Measurements from ENCODE around the gene WDR43. TPM values are rescaled to one million over a fixed set of nuclear protein-coding genes. Genes with fewer than 3 reads are reported as not detected.

WDR43 gene
- total RNA-seq, 3 donors from 2014 or later, result 34.4 to 40.9 (median 37.6) TPM

GRCh38 chr2:28896906-28897305 is 2.4 kb downstream of the WDR43 start:
- ATAC-seq (no peak), DNase-seq (no peak)
- no peak for TF ChIP-seq CTCF (IDR thresholded peaks at IDR 0.05)
- peaks cover 14% of the 10 kb centered on the region for H3K4me1 ChIP-seq (ENCODE audit: low read depth)
- intact Hi-C loops (cut with DNase I, micrococcal nuclease), result no loop called here
- H3K4me3 ChIP-seq, result no peak overlapping the region
- no peaks in the 10 kb centered on the region for H3K36me3 ChIP-seq (ENCODE audit: low read depth)
- H3K9me3 ChIP-seq, result no peaks in the 10 kb centered on the region

- Histone ChIP-seq H3K9me3 (no peaks in the 10 kb centered on the region), H3K4me3 (no peak overlapping the region), H3K4me1 (ENCODE audit: low read depth) (peaks cover 14% of the 10 kb centered on the region), H3K36me3 (ENCODE audit: low read depth) (no peaks in the 10 kb centered on the region)
- TF ChIP-seq CTCF (IDR thresholded peaks at IDR 0.05), result no peak
- no peak for DNase-seq
- ATAC-seq, result no peak
- intact Hi-C loops (cut with DNase I, micrococcal nuclease), result no loop called here
These were observed 3.6 kb downstream of the WDR43 start for GRCh38 chr2:28898048-28898447.

GRCh38 chr2:28901202-28901601 is 6.7 kb downstream of the WDR43 start:
- no peak overlapping the region for H3K4me3 ChIP-seq
- intact Hi-C loops (cut with DNase I, micrococcal nuclease), result no loop called here
- ATAC-seq, result no peak
- peaks cover 12% of the 10 kb centered on the region for H3K4me1 ChIP-seq (ENCODE audit: low read depth)
- no peaks in the 10 kb centered on the region for H3K36me3 ChIP-seq (ENCODE audit: low read depth)
- no peaks in the 10 kb centered on the region for H3K9me3 ChIP-seq
- TF ChIP-seq CTCF (IDR thresholded peaks at IDR 0.05), result no peak
- no peak for DNase-seq

GRCh38 chr2:28901841-28902240 is 7.4 kb downstream of the WDR43 start:
- no peaks in the 10 kb centered on the region for H3K36me3 ChIP-seq (ENCODE audit: low read depth)
- no peak for TF ChIP-seq CTCF (IDR thresholded peaks at IDR 0.05)
- intact Hi-C loops (cut with DNase I, micrococcal nuclease), result no loop called here

GRCh38 chr2:28902584-28902983 is 8.1 kb downstream of the WDR43 start:
- no peak for ATAC-seq
- H3K36me3 ChIP-seq (ENCODE audit: low read depth), result no peaks in the 10 kb centered on the region
- DNase-seq, result no peak
- H3K9me3 ChIP-seq, result no peaks in the 10 kb centered on the region
- H3K4me1 ChIP-seq (ENCODE audit: low read depth), result peaks cover 14% of the 10 kb centered on the region
- no peak for TF ChIP-seq CTCF (IDR thresholded peaks at IDR 0.05)
- no peak overlapping the region for H3K4me3 ChIP-seq
- intact Hi-C loops (cut with DNase I, micrococcal nuclease), result no loop called here

More at GRCh38 chr2:28901841-28902240, 7.4 kb downstream of the WDR43 start:
- ATAC-seq (no peak), DNase-seq (no peak)
- no peaks in the 10 kb centered on the region for H3K9me3 ChIP-seq
- H3K4me1 ChIP-seq (ENCODE audit: low read depth), result peaks cover 8% of the 10 kb centered on the region
- no peak overlapping the region for H3K4me3 ChIP-seq

GRCh38 chr2:28904295-28904694 is 9.8 kb downstream of the WDR43 start:
- H3K36me3 ChIP-seq (ENCODE audit: low read depth), result no peaks in the 10 kb centered on the region
- DNase-seq (no peak), ATAC-seq (no peak)
- H3K4me3 ChIP-seq, result no peak overlapping the region
- H3K9me3 ChIP-seq, result no peaks in the 10 kb centered on the region
- no peak for TF ChIP-seq CTCF (IDR thresholded peaks at IDR 0.05)
- intact Hi-C loops (cut with DNase I, micrococcal nuclease), result no loop called here
- peaks cover 25% of the 10 kb centered on the region for H3K4me1 ChIP-seq (ENCODE audit: low read depth)

All from mucosa of descending colon (tissue), 3 donors.